GM12874 (cell line): ENCODE results near the gene PPP2R5E.

Experiments
- CTCF ChIP-seq: IDR thresholded peaks from 2 replicates; pipeline ENCODE4 v1.5.1; 2011; ENCODE audit warnings: low read depth, mild to moderate bottlenecking, control low read depth, low read length, moderate library complexity; ENCODE audit not compliant: insufficient read depth

The PPP2R5E gene

GRCh38 chr14:63413009-63413408 is 130.2 kb downstream of the PPP2R5E start:
- TF ChIP-seq CTCF: no peak

GRCh38 chr14:63406333-63406732 is 136.8 kb downstream of the PPP2R5E start:
- no peak for TF ChIP-seq CTCF

- TF ChIP-seq CTCF: no peak
Measured at GRCh38 chr14:63405715-63406114, 137.5 kb downstream of the PPP2R5E start.

- no peak for TF ChIP-seq CTCF
Measured at GRCh38 chr14:63404906-63405305, 138.3 kb downstream of the PPP2R5E start.

- no peak for TF ChIP-seq CTCF
Measured at GRCh38 chr14:63401646-63402045, 141.5 kb downstream of the PPP2R5E start.

GRCh38 chr14:63398952-63399351 is 144.2 kb downstream of the PPP2R5E start:
- no peak for TF ChIP-seq CTCF

GRCh38 chr14:63394841-63395240 is 148.3 kb downstream of the PPP2R5E start:
- no peak for TF ChIP-seq CTCF

- no peak for TF ChIP-seq CTCF
Measured at GRCh38 chr14:63394432-63394831, 148.7 kb downstream of the PPP2R5E start.
